ENCODE results near the gene CLSTN2.

Gene CLSTN2

DNA sequence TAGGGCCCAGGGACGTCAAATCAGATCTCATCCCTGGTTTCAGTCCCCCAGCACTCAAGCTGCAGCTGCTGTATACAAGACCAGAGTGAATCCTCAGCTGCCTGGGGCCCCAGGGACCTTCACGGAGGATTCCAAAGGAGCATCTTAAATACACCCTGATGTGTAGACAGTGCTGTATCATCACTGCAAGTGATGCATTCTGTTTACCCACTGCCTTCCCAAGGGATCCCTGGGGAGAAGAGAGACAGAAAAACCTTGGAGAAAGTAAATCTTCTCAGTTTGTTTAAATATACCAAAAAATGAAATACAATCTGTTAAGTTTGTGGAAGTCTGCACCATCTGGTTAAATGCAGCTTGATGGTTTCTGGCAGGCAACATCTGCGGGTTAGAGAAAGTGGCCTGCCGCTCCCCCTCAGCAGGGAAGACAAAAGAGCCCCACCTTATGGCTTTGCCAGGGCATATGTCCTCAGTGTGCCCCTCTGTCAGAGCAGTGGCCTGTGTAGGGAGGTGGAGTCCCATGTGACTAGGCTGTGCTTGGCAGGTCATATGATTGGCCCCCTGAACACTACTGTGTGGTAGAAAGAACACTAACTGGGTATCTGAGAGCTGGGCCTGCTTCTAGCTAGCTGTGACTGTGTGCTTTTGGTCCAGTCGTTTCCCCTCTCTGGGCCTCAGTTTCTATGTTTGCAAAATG is 520.7 kb downstream of the CLSTN2 start:
- no peak for TF ChIP-seq ZNF274 (IDR thresholded peaks at IDR 0.05; ENCODE audit: low read depth, low read length)
- H3K4me3 ChIP-seq (ENCODE audit: low read length): no peak overlapping the region

DNA sequence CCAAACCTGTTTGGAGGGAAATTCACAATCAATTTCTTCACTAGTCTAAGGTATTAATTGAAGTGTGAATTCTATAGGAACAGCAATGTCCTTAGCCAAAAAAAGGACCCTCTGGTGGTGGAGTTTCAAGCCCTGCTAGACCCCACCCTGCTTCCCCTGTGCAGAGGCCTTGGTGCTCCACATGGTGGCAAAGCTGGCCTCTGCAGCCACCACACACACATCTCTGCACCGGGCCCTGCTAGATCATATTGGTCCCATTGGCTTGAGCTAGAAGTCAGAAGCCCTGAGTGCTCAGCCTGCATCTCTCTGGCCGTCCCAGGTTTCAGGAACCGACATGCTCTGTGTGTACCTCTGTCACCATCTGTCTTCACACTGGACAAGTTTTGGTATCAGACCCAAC is 522.0 kb downstream of the CLSTN2 start:
- TF ChIP-seq ZNF274 (IDR thresholded peaks at IDR 0.05; ENCODE audit: low read depth, low read length): no peak
- no peak overlapping the region for H3K4me3 ChIP-seq (ENCODE audit: low read length)

DNA sequence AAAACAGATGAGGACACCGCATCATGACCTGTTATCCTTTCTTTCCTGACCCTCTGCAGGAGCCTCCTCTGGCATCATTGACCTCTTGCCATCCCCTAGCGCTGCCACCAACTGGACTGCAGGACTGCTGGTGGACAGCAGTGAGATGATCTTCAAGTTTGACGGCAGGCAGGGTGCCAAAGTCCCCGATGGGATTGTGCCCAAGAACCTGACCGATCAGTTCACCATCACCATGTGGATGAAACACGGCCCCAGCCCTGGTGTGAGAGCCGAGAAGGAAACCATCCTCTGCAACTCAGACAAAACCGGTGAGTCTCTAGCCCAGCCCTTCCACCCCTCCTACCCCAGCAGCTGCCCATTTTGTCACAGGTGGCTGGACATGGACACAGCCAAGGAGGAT is 524.5 kb downstream of the CLSTN2 start:
- H3K4me3 ChIP-seq (ENCODE audit: low read length): no peak overlapping the region
- TF ChIP-seq ZNF274 (IDR thresholded peaks at IDR 0.05; ENCODE audit: low read depth, low read length): no peak

DNA sequence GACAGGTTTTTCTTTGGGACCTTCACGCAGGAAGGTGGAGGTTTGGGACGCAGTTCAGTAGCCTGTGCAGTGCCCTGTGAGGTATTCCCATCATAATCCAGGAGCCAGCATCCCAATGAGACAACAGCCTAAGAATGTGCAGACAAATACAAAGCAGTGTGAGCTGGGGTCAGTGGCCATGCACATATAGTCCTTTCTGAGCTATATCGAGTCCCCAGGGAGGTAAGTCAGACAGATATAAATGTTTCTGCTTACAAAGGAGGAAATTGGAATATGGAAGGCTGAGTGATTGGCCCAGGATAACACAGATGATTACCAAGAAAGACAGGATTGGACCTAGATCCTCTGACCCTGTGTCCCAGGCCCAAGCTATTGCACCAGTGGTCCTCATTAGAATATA is 526.3 kb downstream of the CLSTN2 start:
- TF ChIP-seq ZNF274 (IDR thresholded peaks at IDR 0.05; ENCODE audit: low read depth, low read length): no peak
- no peak overlapping the region for H3K4me3 ChIP-seq (ENCODE audit: low read length)

DNA sequence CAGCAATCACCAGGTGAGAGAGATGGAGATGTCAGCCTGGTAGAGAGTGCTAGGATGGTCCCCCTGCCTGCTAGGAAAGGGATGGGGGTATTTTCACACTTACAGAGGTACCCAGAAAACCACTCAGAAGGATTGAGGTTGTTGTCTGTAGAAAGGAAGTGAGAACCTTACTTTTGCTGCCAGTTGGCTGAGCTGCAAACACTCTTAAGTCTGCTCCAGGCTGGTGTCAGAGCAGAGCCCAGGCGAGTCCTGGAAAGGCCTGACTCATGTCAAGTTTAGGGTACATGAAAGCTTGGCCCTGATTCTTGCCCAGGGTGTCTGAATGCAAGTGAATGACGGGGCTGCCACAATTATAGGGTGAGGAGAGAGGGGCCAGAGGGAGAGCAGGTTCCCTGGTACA is 528.4 kb downstream of the CLSTN2 start:
- no peak for TF ChIP-seq ZNF274 (IDR thresholded peaks at IDR 0.05; ENCODE audit: low read depth, low read length)
- no peak overlapping the region for H3K4me3 ChIP-seq (ENCODE audit: low read length)

DNA sequence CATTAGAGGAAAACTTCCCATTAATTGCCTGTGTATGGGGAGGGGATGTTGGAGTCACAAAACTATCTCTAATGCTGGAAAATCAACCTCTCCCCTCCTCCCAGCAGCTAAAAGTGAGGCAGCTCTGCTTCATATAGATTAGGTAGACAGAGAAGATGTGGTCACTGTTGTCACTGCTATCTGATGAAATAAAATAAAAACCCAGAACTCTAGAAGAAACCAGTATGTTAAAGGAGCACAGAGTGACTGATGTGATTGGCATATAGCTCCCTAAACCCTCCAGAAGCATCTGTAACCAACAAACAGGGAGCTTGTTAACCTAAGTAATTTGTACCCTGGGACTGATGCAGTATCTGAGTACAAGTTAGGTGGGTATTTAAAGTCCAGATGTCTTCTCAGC is 531.0 kb downstream of the CLSTN2 start:
- H3K4me3 ChIP-seq (ENCODE audit: low read length): no peak overlapping the region
- TF ChIP-seq ZNF274 (IDR thresholded peaks at IDR 0.05; ENCODE audit: low read depth, low read length): no peak

DNA sequence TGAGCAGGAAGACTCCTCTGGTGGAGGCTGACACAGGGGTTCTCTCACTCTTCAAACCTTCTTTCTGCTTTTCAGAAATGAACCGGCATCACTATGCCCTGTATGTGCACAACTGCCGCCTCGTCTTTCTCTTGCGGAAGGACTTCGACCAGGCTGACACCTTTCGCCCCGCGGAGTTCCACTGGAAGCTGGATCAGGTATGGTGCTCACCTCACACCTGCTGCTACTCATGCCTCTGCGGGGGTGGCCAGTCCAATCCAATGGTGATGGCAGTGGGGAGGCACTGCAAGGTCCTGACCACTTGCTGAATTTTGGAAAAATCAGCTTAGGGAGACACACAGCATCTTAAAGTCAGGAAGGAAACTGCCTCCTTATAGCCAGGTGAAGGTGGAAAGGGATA is 531.5 kb downstream of the CLSTN2 start:
- no peak for TF ChIP-seq ZNF274 (IDR thresholded peaks at IDR 0.05; ENCODE audit: low read depth, low read length)
- no peak overlapping the region for H3K4me3 ChIP-seq (ENCODE audit: low read length)

DNA sequence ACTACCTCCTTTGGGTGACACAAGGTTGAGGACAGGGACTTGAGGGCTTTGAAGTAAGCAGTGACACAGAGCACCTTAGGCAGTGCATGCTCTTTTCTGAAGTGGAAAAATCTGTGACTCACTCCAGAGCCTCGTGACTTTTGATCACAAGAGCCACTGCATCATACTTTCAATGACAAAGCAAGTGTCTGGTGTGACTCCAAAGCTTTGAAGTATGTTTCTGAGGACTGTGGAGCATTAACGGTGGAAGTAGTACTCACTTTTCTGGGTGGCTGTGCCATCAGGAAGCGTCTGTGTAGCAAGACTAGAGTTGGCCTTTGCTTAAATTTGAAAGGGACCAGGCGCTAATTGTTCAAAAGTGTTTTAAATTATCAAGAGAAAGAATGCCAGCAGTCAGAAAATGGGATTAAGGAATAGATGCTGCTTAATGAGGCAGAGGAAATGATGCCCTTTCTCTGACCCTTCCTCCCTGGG is 532.2 kb downstream of the CLSTN2 start:
- no peak for TF ChIP-seq ZNF274 (IDR thresholded peaks at IDR 0.05; ENCODE audit: low read depth, low read length)
- H3K4me3 ChIP-seq (ENCODE audit: low read length): no peak overlapping the region

DNA sequence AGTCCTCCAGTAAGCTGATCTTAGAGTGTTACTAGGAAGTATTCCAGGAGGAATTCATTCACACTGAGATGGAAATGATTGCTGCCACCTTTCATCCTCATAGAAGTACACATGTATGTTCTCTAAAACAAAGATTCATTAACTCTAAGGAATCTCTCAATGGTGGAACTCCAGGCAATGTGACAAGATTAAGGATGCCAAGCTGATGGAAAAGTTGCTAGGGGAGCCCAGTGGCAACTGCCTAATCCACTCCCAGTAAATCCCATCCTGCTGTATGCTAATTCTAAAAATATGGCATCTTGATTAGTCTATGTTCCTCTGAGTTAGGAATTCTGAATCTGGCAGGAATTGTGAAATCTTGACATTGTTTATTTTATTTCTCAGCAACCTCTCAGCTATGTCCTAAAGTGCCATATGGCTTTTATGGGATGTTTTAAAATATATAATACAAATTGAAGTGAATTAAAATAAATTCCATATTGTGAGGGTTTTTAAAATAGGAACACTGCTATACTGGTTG is 532.9 kb downstream of the CLSTN2 start:
- H3K4me3 ChIP-seq (ENCODE audit: low read length): no peak overlapping the region
- TF ChIP-seq ZNF274 (IDR thresholded peaks at IDR 0.05; ENCODE audit: low read depth, low read length): no peak

DNA sequence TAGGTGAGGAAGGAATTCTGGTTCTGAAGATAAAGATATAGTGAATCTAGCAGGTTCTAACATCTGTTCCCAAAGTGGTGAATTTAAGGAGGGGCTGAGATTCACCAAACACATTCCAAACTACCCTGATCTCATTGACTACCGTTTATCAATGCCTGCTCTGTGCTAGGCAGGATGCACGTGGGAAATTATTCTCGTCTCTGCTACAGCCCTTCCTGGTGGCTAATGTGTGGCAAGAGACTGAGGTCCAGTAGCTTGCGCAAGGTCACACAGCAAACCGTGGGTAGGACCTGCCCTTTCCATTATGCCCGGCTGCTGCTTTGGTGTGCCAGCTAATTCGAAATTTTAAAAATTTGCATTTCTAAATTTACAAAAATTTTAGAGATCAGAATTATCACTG is 533.4 kb downstream of the CLSTN2 start:
- no peak overlapping the region for H3K4me3 ChIP-seq (ENCODE audit: low read length)
- no peak for TF ChIP-seq ZNF274 (IDR thresholded peaks at IDR 0.05; ENCODE audit: low read depth, low read length)

DNA sequence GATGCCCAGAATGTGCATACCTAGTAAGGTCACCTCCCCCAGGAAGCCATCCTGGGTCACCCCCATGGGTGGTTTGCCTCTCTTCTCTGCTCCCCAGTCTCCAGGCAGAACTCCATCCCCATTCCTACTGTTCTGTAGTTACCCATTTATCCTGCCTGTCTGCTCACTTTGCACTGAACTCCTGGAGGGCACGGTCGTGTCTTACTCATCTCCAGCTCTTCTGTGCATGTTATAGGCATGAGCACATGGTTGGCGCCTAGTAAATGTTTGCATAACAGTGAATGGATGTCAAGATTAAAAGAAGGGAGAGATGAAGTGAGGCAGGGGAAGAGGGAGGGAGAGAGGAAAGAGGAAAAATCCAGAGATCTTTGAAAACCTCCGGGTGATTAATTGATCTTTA is 534.5 kb downstream of the CLSTN2 start:
- no peak for TF ChIP-seq ZNF274 (IDR thresholded peaks at IDR 0.05; ENCODE audit: low read depth, low read length)
- no peak overlapping the region for H3K4me3 ChIP-seq (ENCODE audit: low read length)

DNA sequence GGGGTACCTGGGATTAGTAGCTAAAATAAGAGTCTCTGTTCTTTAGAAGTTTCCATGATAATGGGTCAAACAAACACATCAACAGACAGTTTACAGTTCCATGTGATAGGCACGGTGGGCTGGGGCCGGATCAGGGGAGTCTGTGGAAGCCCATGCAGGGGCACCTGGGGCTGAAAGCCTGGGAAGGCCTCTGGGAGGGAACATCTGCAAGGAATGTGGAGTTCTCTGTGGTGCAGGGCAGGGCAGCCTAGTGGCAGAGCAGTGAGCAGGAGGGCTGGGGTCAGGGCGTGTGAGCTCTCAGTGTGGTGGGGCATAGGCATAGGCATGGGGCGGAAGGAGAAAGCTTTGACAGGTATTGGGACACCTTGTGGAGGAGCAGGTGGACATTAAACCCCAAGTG is 535.2 kb downstream of the CLSTN2 start:
- TF ChIP-seq ZNF274 (IDR thresholded peaks at IDR 0.05; ENCODE audit: low read depth, low read length): no peak
- no peak overlapping the region for H3K4me3 ChIP-seq (ENCODE audit: low read length)

DNA sequence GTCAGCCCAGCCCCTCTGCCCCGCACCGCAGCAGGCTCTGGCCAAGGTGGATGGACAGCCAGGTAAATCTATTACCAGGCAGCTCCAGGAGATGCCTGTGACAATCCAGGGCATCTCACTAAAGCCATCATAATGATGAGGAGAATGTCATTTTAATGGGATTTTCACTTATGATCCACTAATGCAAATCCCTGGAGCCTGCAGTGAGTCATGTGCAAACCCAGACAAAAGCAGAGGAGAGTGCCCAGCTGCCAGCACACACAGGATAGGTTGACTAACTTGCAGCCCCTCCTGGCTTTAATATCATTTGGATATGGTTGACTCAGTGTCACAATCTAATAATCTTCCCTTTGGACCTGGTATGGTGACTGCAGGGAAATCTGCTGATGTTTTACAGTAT is 536.0 kb downstream of the CLSTN2 start:
- TF ChIP-seq ZNF274 (IDR thresholded peaks at IDR 0.05; ENCODE audit: low read depth, low read length): no peak
- no peak overlapping the region for H3K4me3 ChIP-seq (ENCODE audit: low read length)

DNA sequence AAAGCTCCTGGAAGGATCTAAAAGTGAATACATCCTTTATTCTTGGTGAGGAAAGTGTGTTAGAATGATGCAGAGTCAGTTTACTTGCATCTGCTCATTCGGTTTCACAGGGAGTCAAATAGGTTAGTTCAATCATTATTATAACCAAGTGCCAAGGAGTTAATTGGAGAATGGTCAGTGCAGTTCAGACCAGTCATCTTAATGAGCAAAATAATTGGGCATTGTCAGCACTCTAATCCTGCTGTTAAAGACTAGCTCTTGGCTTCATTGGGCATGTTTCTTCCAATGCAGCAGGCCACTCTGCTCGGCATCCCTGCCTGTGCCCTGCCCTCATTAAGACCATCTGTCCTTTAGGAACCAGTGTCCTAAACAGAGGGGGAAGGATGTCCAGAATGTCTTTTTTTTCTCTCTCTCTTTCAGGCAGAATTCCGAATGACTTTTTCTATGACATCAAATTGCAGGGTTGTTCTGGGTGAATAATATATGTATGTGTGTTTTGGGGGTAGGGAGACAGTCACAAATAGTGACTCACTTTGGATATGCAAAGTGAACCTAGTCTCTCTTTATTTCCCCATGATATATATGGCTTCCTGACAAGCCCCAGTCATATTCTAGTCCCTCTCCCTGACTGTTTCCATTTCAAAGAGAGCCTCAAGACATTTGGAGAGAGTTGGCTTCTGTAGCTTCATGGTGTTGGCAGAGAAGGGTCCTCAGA is 537.5 kb downstream of the CLSTN2 start:
- TF ChIP-seq ZNF274 (IDR thresholded peaks at IDR 0.05; ENCODE audit: low read depth, low read length): no peak
- no peak overlapping the region for H3K4me3 ChIP-seq (ENCODE audit: low read length)

DNA sequence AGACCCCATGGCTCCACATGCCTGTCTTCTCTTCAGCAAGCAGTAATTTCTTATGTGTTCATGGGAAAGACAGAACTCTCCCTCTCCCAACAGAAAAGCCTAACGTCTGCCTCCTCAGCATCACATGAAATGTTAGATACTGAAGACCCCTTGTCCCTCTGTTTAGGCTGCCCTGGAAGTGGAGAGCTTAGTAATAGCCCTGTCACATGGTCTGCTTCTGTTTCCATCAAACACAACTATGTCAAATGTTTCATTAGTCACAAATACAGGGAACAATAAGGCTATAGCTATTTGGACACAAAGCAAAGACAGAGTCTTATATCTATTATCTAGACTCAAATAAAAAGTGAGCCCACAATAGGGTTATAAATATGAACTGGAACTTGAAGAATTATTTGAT is 552.6 kb downstream of the CLSTN2 start:
- H3K4me3 ChIP-seq (ENCODE audit: low read length): no peak overlapping the region
- TF ChIP-seq ZNF274 (IDR thresholded peaks at IDR 0.05; ENCODE audit: low read depth, low read length): no peak
